Activated CD8-positive, alpha-beta memory T cell treated with anti-CD3 and anti-CD28 coated beads, Interleukin-2, amount 10 ng/mL, durations not matched to agents 7 days and 5 days (primary cell): Measurements from ENCODE around the gene TRIM4. TPM values are rescaled to one million over a fixed set of nuclear protein-coding genes. Genes with fewer than 3 reads are reported as not detected.
A peak's percentile ranks its signal among the peaks of the same experiment; 100 is the strongest.
"Not testable (repeated sequence)": the region's sequence is repeated elsewhere in the genome, so short reads cannot be mapped to it uniquely, and the experiment has no call there.

Experiments used
- ATAC-seq: fragments of 150-1000 bp; cut with Tn5 transposase; one replicate; pipeline ENCODE4 v1.10.0; 2021; ENCODE audit warnings: moderate library complexity
- CTCF ChIA-PET: fragments of 350-600 bp; sonication (Branson Sonifier 250); formaldehyde crosslinking; loops from one replicate; lab custom pipeline; 2021; ENCODE audit warnings: antibody characterized with exemption; lab: Charles Lee
- DNase-seq: peaks from one replicate; pipeline ENCODE4 v3.0.0-alpha.2; 2020
- H3K27ac Mint-ChIP-seq: one replicate; pipeline ENCODE4 v1.8.0; 2021; ENCODE audit warnings: mild to moderate bottlenecking, mixed read lengths
- H3K27me3 Mint-ChIP-seq: one replicate; pipeline ENCODE4 v1.8.0; 2021; ENCODE audit warnings: mixed read lengths
- H3K36me3 Mint-ChIP-seq: one replicate; pipeline ENCODE4 v1.8.0; 2021; ENCODE audit warnings: mild to moderate bottlenecking, mixed read lengths
- H3K4me1 Mint-ChIP-seq: one replicate; pipeline ENCODE4 v1.8.0; 2021; ENCODE audit warnings: mixed read lengths
- H3K4me3 Mint-ChIP-seq: one replicate; pipeline ENCODE4 v1.8.0; 2021; ENCODE audit warnings: mild to moderate bottlenecking, moderate library complexity, mixed read lengths
- H3K9me3 Mint-ChIP-seq: one replicate; pipeline ENCODE4 v1.8.0; 2022; ENCODE audit warnings: low read depth, mixed read lengths
- total RNA-seq, 2 experiments: library from RNA; stranded (reverse); gene quantifications; one replicate each; pipeline ENCODE4 v1.2.3, GENCODE V29; 2021

Gene TRIM4, protein sequence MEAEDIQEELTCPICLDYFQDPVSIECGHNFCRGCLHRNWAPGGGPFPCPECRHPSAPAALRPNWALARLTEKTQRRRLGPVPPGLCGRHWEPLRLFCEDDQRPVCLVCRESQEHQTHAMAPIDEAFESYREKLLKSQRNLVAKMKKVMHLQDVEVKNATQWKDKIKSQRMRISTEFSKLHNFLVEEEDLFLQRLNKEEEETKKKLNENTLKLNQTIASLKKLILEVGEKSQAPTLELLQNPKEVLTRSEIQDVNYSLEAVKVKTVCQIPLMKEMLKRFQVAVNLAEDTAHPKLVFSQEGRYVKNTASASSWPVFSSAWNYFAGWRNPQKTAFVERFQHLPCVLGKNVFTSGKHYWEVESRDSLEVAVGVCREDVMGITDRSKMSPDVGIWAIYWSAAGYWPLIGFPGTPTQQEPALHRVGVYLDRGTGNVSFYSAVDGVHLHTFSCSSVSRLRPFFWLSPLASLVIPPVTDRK
- total RNA-seq: 10 to 100 TPM; 26.4 to 26.7 TPM

DNA sequence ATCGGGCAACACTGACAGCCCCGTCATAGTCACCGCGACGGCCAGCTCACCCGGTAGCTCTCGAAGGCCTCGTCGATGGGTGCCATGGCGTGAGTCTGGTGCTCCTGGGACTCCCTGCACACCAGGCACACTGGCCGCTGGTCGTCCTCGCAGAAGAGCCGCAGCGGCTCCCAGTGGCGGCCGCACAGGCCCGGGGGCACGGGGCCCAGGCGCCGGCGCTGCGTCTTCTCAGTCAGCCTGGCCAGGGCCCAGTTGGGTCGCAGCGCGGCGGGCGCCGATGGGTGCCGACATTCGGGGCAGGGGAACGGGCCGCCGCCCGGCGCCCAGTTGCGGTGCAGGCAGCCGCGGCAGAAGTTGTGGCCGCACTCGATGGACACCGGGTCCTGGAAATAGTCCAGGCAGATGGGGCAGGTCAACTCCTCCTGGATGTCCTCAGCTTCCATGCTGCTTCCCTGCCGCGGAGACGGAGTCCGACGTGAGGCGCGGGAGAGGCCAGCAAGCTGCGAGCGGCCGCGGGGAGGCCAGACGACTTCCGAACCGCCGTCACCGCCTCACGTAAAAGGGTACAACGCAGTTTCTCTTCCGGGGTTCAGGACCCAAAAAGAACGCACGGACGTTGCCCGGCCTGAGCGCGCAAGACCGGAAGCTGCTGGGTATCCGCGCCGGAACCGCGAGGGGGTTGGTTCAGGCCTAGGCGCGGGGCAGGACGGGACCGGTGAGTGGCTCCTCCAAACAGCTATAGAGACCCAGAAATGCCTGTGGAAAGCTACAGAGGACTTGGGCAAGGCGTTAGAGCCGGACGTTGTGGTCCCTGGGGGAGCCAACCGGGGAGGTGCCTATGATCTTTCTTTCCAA lies at the start of gene TRIM4:
TSS of gene TRIM4 (minus strand) at position 572 of the 855 bp plus-strand sequence. CDS start at position 443, 129 bp downstream.
- H3K4me1 Mint-ChIP-seq: peaks cover 49% of the 10 kb centered on the region

DNA sequence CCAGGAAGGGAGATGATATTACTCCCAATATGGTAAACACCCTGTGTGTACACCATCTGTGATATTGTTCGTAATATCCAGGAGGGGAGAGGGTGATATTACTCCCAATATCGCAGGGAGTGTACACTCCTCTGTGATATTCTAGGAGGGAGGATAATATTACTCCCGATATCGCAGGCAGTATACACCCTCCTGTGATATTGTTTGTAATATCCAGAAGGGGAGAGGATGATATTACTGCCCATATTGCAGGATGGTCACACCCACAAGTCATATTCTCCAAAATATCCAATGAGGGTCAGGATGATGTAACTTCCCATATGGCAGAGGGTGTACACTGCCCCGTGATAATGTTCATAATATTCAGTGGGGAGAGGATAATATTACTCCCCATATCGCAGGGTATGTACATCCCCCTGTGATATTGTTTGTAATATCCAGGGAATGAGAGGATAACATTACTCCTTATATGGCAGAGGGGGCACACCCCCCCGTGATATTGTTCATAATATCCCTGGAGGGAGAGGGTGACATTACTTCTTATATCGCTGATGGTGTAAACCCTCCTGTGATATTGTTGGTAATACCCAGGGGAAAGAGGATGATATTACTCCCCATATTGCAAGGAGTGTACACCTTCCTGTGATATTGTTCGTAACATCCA lies 39.4 kb upstream of the TRIM4 start:
- Mint-ChIP-seq H3K27ac (no peak overlapping the region), H3K9me3 (no peaks in the 10 kb centered on the region), H3K27me3 (peaks cover 33% of the 10 kb centered on the region), H3K4me1 (peaks cover 6% of the 10 kb centered on the region), H3K36me3 (no peaks in the 10 kb centered on the region), H3K4me3 (no peak overlapping the region)
- ATAC-seq (no peak), DNase-seq (no peak)
- CTCF ChIA-PET: no interaction called here

More for the DNA sequence above, at the start of gene TRIM4:
- ATAC-seq (peak; percentile 99), DNase-seq (peak; percentile 96)
- Mint-ChIP-seq H3K36me3 (peaks cover 36% of the 10 kb centered on the region), H3K4me3 (peak within 1 kb of the TSS; percentile 94), H3K27me3 (no peaks in the 10 kb centered on the region), H3K27ac (peak within 1 kb of the TSS; percentile 97), H3K9me3 (no peaks in the 10 kb centered on the region)
- CTCF ChIA-PET: interaction anchor here (0.7 to 9.7 kb wide), 14 partner anchors 8 to 295 kb away, joined by 3 to 156 read pairs (median 4); partner anchors contain the start of genes GJC3, LAMTOR4 and ZSCAN21

DNA sequence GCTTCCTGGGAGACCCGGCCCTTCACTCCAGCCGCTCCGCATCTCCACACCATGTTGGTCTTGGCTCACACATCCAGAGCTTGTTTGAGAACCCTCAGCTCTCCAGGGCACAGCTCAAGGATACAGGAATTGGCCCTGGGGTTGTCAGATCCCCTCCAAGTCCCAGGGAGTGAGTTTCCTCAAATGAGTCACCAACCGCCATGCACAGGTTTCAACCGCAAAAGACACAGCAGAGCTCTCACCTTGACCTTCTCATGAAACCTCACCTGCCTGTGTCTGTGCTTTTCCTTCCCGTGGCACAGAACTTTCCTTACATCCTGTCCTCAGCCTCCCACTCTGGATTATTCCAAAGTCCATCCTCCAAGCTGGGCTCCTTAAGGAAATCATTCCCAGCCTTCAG lies 35.9 kb upstream of the TRIM4 start:
- Mint-ChIP-seq H3K27me3 (peaks cover 21% of the 10 kb centered on the region), H3K27ac (no peak overlapping the region), H3K36me3 (no peaks in the 10 kb centered on the region), H3K4me1 (peaks cover 6% of the 10 kb centered on the region), H3K9me3 (peaks cover 4% of the 10 kb centered on the region), H3K4me3 (no peak overlapping the region)
- CTCF ChIA-PET: interaction anchor here (1.2 to 2.0 kb wide), 3 partner anchors 25 to 41 kb away, joined by 3 to 9 read pairs (median 4); no protein-coding TSS in a partner anchor
- ATAC-seq: no peak
- no peak for DNase-seq

DNA sequence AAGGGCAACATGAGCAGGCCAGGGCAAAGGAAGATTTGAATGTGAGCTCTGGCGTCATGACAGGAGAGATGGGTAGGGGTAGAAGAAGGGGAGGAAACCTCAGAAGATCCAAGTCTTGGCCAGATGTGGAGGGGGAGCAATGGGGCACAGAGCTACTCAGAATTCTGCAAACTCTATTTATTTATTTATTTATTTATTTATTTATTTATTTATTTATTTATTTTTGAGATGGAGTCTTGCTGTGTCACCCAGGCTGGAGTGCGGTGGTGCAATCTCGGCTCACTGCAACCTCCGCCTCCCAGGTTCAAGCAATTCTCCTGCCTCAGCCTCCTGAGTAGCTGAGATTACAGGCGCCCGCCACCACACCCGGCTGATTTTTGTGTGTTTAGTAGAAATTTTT lies 35.3 kb upstream of the TRIM4 start:
- not testable (repeated sequence) for H3K36me3 Mint-ChIP-seq, H3K27ac Mint-ChIP-seq, H3K9me3 Mint-ChIP-seq, H3K4me3 Mint-ChIP-seq, H3K4me1 Mint-ChIP-seq, DNase-seq, ATAC-seq
- CTCF ChIA-PET: interaction anchor here (0.9 to 2.0 kb wide), 3 partner anchors 12 to 41 kb away, joined by 3 to 9 read pairs (median 3); no protein-coding TSS in a partner anchor
- peaks cover 22% of the 10 kb centered on the region for H3K27me3 Mint-ChIP-seq

DNA sequence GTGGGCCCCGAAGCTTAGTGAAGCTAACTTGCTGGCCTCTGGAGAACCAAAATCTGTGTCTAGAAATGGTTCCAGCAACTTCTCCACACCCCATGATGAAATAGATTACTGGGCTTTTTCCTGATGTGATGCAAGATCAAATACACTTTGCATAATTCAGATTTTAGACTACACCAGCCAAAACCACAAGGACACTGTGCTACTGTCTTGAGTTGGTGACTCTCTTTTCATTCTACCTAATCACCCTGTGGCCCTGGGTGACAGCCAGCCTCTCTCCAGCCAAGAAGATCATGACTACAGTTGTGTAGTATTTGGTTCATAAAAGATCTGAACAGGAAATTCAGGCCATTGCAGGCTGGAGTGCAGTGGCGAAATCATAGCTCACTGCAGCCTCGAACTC lies 34.3 kb upstream of the TRIM4 start:
- peaks cover 18% of the 10 kb centered on the region for H3K27me3 Mint-ChIP-seq
- no peak overlapping the region for H3K27ac Mint-ChIP-seq
- H3K36me3 Mint-ChIP-seq: no peaks in the 10 kb centered on the region
- CTCF ChIA-PET: interaction anchor here (1.0 to 1.4 kb wide), 2 partner anchors 9 to 13 kb away, joined by 3 to 5 read pairs; no protein-coding TSS in a partner anchor
- peaks cover 4% of the 10 kb centered on the region for H3K9me3 Mint-ChIP-seq
- H3K4me3 Mint-ChIP-seq: no peak overlapping the region
- DNase-seq (no peak), ATAC-seq (no peak)
- H3K4me1 Mint-ChIP-seq: peaks cover 6% of the 10 kb centered on the region

DNA sequence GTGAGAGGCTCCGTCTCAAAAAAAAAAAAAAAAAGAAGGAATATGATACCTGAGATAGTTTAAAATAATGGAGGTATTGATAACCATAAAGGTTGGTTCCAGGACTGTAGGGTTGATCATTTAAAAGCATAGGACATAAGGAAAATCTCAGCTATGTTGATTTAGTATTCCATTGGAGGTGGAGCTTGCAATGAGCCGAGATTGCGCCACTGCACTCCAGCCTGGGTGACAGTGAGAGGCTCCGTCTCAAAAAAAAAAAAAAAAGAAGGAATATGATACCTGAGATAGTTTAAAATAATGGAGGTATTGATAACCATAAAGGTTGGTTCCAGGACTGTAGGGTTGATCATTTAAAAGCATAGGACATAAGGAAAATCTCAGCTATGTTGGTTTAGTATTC lies 33.3 kb upstream of the TRIM4 start:
- H3K27me3 Mint-ChIP-seq: peaks cover 17% of the 10 kb centered on the region
- not testable (repeated sequence) for H3K9me3 Mint-ChIP-seq, DNase-seq, H3K36me3 Mint-ChIP-seq, ATAC-seq, H3K4me1 Mint-ChIP-seq, H3K27ac Mint-ChIP-seq, H3K4me3 Mint-ChIP-seq
- CTCF ChIA-PET: interaction anchor here (0.9 kb wide), 1 partner anchor 9 kb away, joined by 3 read pairs; no protein-coding TSS in a partner anchor

DNA sequence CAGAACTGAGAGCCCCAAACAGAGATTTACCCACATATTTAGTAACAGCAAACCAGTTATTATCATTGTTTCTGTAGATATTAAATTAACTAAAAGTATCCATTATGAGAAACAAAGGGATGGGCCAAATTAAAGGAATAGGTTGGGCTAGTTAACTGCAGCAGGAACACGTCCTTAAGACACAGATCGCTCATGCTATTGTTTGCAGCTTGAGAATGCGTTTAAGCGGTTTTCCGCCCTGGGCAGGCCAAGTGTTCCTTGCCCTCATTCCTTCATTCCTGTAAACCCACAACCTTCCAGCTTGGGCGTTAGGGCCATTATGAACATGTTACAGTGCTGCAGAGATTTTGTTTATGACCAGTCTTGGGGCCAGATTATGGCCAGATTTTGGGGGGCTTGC lies 31.5 kb upstream of the TRIM4 start:
- H3K4me1 Mint-ChIP-seq, H3K9me3 Mint-ChIP-seq, H3K27ac Mint-ChIP-seq, CTCF ChIA-PET, H3K36me3 Mint-ChIP-seq, H3K4me3 Mint-ChIP-seq, DNase-seq, ATAC-seq: not testable (repeated sequence)
- H3K27me3 Mint-ChIP-seq: peaks cover 11% of the 10 kb centered on the region

DNA sequence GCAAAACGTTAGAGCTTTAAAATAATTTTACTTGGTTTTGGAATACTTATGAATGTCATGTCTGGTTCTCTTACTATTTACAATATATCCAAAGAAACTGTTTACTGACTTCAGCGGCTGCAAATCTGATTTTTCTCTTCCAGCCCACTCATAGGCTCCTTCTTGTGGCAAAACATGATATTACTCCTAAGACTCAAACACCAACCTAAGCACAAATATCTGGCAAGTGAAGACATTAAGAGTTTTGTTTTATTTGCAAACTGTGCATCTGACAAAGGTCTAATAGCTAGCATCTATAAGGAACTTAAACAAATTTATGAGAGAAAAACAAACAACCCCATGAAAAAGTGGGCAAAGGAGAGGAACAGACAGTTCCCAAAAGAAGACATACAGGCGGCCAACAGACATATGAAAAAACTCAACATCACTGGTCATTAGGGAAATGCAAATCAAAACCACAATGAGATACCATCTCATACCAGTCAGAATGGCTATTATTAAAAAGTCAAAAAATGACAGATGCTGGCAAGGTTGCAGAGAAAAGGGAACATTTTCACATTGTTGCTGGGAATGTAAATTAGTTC lies 30.4 kb upstream of the TRIM4 start:
- Mint-ChIP-seq H3K4me1 (peaks cover 5% of the 10 kb centered on the region), H3K27ac (no peak overlapping the region), H3K4me3 (no peak overlapping the region), H3K36me3 (no peaks in the 10 kb centered on the region), H3K9me3 (peaks cover 4% of the 10 kb centered on the region), H3K27me3 (peaks cover 7% of the 10 kb centered on the region)
- CTCF ChIA-PET: no interaction called here
- DNase-seq (no peak), ATAC-seq (no peak)

DNA sequence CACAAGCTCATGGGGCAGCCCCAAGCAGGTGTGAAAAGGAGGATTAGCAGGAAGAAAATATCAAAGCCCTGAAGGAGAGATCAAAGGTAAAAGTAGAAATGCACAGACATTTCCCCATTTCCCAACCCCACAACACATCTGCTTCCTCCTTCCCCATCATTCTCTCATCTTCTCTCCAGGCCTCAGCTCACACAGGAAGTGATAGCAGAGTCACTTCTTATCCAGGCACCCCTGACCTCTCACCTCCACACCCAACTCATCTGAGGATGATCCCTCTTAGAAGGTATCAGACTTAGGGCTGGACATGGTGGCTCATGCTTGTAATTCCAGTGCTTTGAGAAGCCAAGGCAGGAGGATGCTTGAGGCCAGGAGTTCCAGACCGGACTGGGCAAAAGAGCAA lies 28.3 kb upstream of the TRIM4 start:
- Mint-ChIP-seq H3K27me3 (peaks cover 21% of the 10 kb centered on the region), H3K9me3 (peaks cover 4% of the 10 kb centered on the region), H3K27ac (no peak overlapping the region), H3K4me1 (peaks cover 3% of the 10 kb centered on the region), H3K36me3 (no peaks in the 10 kb centered on the region), H3K4me3 (no peak overlapping the region)
- CTCF ChIA-PET: no interaction called here
- ATAC-seq (no peak), DNase-seq (no peak)

DNA sequence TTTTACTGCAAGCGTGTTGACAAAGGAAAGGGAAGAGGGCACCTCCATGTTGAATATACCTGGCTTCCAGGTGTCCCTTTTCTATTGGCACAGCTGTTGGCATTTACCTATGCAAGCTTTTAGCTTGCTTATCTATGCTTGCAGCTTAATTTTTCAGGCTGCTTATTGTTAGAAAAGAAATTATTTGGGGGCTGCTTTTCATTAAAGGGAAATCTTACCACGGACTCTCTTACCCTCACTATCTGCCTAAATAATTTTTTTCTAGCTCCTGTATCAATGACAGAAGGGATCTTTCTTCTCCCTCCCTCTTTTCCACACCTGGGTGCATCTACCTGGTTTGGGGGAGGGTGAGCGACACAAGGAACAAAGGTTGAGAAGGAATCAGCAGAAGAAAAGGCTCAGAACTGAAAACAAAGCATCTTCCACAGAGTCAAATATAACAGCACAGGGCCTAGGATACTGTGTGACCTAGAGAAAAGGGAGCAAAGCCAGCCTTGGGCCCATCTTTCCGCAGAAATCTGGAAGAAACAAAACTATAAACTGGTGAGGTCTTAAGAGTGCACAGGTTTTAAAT lies 25.3 kb upstream of the TRIM4 start:
- Mint-ChIP-seq H3K4me1 (peaks cover 3% of the 10 kb centered on the region), H3K27ac (no peak overlapping the region), H3K4me3 (no peak overlapping the region), H3K27me3 (peaks cover 33% of the 10 kb centered on the region), H3K9me3 (no peaks in the 10 kb centered on the region), H3K36me3 (no peaks in the 10 kb centered on the region)
- DNase-seq (no peak), ATAC-seq (no peak)
- CTCF ChIA-PET: interaction anchor here (0.7 to 2.1 kb wide), 3 partner anchors 9 to 35 kb away, joined by 3 to 5 read pairs (median 4); no protein-coding TSS in a partner anchor

DNA sequence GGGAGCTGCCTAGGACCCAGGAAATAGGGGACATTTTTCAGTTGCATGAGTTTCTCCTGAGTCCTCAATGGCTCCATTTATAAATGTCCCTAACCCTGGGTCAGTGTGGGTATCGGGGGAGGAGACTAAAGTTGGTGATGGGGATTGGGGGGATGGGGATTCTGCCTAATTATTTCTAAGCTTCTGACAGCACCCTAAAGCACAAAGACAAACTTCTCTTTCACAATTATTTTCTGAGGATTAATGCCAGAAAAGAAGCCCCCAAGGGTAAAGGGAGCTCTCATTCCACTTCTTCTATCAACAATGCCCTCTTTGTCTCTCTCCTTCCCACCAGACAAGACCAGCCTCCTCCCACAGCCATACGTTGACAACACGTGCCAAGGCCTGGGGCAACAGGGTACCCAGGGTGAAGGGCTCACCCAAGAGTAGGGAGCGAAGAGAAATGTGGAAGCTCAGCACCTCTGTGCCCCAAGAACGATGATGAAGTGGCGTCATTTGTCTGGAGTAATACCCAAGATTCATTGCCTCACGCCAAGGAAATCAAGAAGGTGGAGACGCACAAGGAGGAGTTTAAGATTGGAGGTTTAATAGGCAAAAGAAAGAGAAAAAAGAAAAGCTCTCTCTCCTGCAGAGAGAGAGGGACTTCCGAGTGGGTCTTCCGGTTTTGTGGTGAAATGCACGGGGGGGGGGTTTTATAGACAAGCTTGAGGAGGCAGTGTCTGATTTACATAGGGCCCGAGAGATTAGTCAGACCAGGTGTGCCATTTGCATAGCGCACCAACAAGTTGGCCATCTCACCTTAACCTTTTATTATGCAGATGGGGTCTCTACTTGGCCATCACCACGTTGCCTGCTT lies 24.5 kb upstream of the TRIM4 start:
- Mint-ChIP-seq H3K4me3 (no peak overlapping the region), H3K36me3 (no peaks in the 10 kb centered on the region), H3K9me3 (peaks cover 2% of the 10 kb centered on the region), H3K4me1 (peaks cover 3% of the 10 kb centered on the region), H3K27me3 (peaks cover 33% of the 10 kb centered on the region), H3K27ac (no peak overlapping the region)
- CTCF ChIA-PET: interaction anchor here (0.7 to 2.1 kb wide), 4 partner anchors 8 to 36 kb away, joined by 3 to 5 read pairs (median 4); no protein-coding TSS in a partner anchor
- no peak for ATAC-seq
- no peak for DNase-seq
